Right lobe of liver (tissue), 4 donors: ENCODE measurements around the gene GGT6.

Experiments used
- CTCF ChIP-seq, 4 donors: fragments of 200-600 bp in 3 of 4; fragments of 450-650 bp in 1 of 4; IDR thresholded peaks; one replicate each; pipeline versions ENCODE4 v1.5.1 to v1.8.0; 2016 to 2022; ENCODE audit warnings: antibody characterized with exemption in 4 of 4, mild to moderate bottlenecking in 2 of 4
- POLR2A ChIP-seq: fragments of 450-650 bp; IDR thresholded peaks from one replicate; pipeline ENCODE4 v1.6.1; 2017; ENCODE audit warnings: antibody characterized with exemption, mild to moderate bottlenecking
- donor health status: DM: no; HTN: no; CAD: no.
- donor health status: DM: no; HTN: no; CAD: no.
- donor health status: DM: no; HTN: yes; CAD: no.

- TF ChIP-seq CTCF (IDR thresholded peaks at IDR 0.05), result no peak
- no peak for TF ChIP-seq POLR2A
Measured at GRCh38 chr17:4582691-4583090, 22.3 kb upstream of the GGT6 start.
